ENCODE results near the gene SIRT3. TPM values are rescaled to one million over a fixed set of nuclear protein-coding genes. Genes with fewer than 3 reads are reported as not detected.
"Not testable (repeated sequence)": the region's sequence is repeated elsewhere in the genome, so short reads cannot be mapped to it uniquely, and the experiment has no call there.

Gene SIRT3
- total RNA-seq, 4 donors from 2014 or later: 12.6 to 18.4 (median 14.2) TPM

- DNase-seq (ENCODE audit: low spot score in 2 of 2): peak in 1 of 2 donors; percentile 64
- no peak overlapping the region for H3K4me3 ChIP-seq (ENCODE audit: low read depth, poor library complexity, severe bottlenecking)
- WGBS, 2 donors: 84 to 95% methylated on average over 4 to 8 of the region's 8 CpGs
- TF ChIP-seq POLR2A (IDR thresholded peaks at IDR 0.05) (no peak), CTCF (IDR thresholded peaks at IDR 0.05) (no peak)
- intact Hi-C loops (cut with DNase I; ENCODE audit: low total_unique reads): no loop called here
Observed at GRCh38 chr11:271319-271715, 35.2 kb upstream of the SIRT3 start.

GRCh38 chr11:270451-271318 lies 34.5 kb upstream of the SIRT3 start:
- intact Hi-C loops (cut with DNase I; ENCODE audit: low total_unique reads): no loop called here
- 87 to 91% methylated on average over 11 to 18 of the region's 18 CpGs for WGBS, 2 donors
- no peak for TF ChIP-seq POLR2A (IDR thresholded peaks at IDR 0.05)
- TF ChIP-seq CTCF (IDR thresholded peaks at IDR 0.05): no peak
- H3K4me3 ChIP-seq (ENCODE audit: low read depth, poor library complexity, severe bottlenecking): no peak overlapping the region
- DNase-seq (ENCODE audit: low spot score in 2 of 2): peak in 1 of 2 donors; percentile 84

GRCh38 chr11:269146-269890 lies 33.2 kb upstream of the SIRT3 start:
- TF ChIP-seq CTCF (IDR thresholded peaks at IDR 0.05) (no peak), POLR2A (IDR thresholded peaks at IDR 0.05) (no peak)
- intact Hi-C loops (cut with DNase I; ENCODE audit: low total_unique reads): no loop called here
- H3K4me3 ChIP-seq (ENCODE audit: low read depth, poor library complexity, severe bottlenecking): no peak overlapping the region
- DNase-seq (ENCODE audit: low spot score in 2 of 2): peak; percentile 36 to 91
- WGBS, 2 donors: 40 to 44% methylated on average over 21 of the region's 21 CpGs

GRCh38 chr11:268716-269145 lies 32.6 kb upstream of the SIRT3 start:
- 28 to 34% methylated on average over 16 of the region's 16 CpGs for WGBS, 2 donors
- peak; percentile 76 to 95 for DNase-seq (ENCODE audit: low spot score in 2 of 2)
- H3K4me3 ChIP-seq (ENCODE audit: low read depth, poor library complexity, severe bottlenecking); intact Hi-C loops (cut with DNase I; ENCODE audit: low total_unique reads): not testable (repeated sequence)

GRCh38 chr11:267491-267994 lies 31.4 kb upstream of the SIRT3 start:
- WGBS, 2 donors: 15 to 23% methylated on average over 16 to 17 of the region's 18 CpGs
- intact Hi-C loops (cut with DNase I; ENCODE audit: low total_unique reads): no loop called here
- no peak overlapping the region for H3K4me3 ChIP-seq (ENCODE audit: low read depth, poor library complexity, severe bottlenecking)

More at GRCh38 chr11:267491-267994, 31.4 kb upstream of the SIRT3 start:
- DNase-seq (ENCODE audit: low spot score in 2 of 2): peak; percentile 61 to 94
- TF ChIP-seq CTCF (IDR thresholded peaks at IDR 0.05): no peak
